HL-60/S4 (cell line): Measurements from ENCODE around the gene ASB15.
"Not testable (repeated sequence)": the region's sequence is repeated elsewhere in the genome, so short reads cannot be mapped to it uniquely, and the experiment has no call there.

Experiments
- in situ Hi-C: fragments of 300-500 bp; cut with MboI; formaldehyde crosslinking; loops from 2 replicates; pipeline ENCODE4 v1.14.3; 2022; ENCODE audit warnings: low sequenced_read_pairs

The ASB15 gene

DNA sequence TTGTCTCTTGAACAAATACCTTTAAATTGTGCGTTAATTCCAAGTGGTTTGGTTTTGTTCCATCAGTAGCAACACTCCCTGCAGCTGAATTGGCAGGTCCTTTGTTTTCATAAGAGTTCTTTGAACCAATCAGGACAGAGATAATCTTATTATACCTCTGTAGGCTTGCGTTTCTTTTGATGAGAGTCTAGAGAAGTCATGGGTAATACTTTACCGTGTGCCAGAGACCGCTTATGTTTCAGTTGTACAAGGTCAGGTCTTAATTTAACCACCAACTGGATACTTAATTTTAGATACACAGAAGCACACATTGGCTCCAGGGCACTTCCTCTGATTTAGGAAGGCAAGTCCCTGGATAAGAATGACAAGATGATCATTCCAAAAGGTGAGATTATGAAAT lies at the start of gene ASB15:
Gene ASB15, plus strand, starts transcription at position 292 of the 400 bp plus-strand sequence. CDS start 12,682 bp downstream, outside the sequence.
- in situ Hi-C loops: no loop called here

DNA sequence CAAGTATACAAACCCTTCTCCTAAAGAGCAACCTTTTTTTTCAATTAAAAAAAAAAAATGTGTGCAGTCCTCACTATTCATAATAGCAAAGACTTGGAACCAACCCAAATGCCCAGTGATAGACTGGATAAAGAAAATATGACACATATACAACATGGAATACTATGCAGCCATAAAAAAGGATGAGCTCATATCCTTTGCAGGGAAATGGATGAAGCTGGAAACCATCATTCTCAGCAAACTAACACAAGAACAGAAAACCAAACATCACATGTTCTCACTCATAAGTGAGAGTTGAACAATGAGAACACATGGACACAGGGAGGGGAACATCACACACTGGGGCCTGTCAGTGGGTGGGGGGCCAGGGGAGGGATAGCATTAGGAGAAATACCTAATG lies 49.5 kb upstream of the ASB15 start:
- in situ Hi-C loops: not testable (repeated sequence)

DNA sequence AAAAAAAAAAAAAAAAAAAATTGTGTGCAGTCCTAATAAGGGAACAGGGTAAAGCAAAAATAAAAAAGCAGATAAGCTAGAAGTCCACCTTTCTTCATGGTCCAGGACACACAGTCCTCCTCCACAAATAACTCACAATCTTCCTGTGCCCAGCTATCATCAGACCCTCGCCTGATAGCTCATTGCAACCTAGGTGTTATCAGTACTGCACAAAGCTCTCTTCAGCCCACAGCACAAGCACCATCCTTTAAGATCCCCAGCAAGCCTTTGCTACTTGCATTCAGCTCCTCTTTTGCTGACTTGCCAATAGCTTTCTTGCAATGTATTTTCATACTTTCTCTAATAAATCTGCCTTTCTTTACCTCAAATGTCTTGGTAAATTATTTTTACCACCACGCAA lies 49.0 kb upstream of the ASB15 start:
- in situ Hi-C loops: no loop called here

DNA sequence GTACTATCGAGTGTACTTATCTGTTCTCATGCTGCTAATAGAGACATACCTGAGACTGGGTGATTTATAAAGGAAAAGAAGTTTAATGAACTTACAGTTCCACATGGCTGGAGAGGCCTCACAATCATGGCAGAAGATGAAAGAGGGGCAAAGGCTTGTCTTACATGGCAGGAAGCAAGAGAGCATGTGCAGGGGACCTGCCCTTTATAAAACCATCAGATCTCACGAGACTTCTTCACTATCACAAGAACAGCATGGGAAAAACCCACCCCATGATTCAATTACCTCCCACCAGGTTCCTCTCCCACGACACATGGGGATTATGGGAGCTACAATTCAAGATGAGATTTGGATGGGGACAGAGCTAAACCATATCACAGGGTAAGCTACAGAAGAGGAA lies 48.5 kb upstream of the ASB15 start:
- in situ Hi-C loops: no loop called here

DNA sequence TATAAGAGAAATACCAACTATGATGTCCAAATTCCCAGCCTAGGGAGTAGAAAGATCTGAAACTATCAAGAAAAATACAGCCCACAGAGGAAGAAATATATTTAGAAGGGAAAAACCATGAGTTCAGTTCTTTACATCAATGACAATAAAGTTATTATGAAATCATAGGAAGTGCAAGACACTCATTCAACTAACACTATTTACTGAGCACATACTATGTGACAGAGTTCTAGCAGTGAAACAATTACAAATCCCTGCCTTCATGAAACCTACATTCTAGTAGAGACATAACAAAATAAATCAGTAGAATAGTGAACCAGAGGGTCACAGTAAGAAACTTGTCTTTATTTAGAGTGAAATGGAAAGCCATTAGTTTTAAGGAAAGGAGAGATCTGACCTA lies 46.1 kb upstream of the ASB15 start:
- in situ Hi-C loops: no loop called here

DNA sequence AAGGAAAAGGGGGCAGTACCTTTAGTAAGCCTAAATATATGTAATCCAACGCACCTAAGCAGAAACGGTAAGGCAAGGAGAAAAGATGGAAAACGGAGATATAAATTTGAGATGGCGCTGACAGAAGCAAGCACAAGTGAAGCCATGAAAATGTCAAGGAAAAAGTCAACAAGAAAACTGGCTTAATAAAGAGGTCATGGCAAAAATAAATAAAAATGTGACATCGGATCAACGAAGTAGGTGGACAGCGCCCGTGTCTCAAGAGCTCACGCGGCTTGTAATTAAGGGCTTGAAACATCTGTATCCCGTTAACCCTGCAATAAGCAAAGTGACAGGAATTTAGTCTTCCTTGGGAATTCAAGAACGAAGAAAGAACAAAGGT lies 44.6 kb upstream of the ASB15 start:
- in situ Hi-C loops: no loop called here

DNA sequence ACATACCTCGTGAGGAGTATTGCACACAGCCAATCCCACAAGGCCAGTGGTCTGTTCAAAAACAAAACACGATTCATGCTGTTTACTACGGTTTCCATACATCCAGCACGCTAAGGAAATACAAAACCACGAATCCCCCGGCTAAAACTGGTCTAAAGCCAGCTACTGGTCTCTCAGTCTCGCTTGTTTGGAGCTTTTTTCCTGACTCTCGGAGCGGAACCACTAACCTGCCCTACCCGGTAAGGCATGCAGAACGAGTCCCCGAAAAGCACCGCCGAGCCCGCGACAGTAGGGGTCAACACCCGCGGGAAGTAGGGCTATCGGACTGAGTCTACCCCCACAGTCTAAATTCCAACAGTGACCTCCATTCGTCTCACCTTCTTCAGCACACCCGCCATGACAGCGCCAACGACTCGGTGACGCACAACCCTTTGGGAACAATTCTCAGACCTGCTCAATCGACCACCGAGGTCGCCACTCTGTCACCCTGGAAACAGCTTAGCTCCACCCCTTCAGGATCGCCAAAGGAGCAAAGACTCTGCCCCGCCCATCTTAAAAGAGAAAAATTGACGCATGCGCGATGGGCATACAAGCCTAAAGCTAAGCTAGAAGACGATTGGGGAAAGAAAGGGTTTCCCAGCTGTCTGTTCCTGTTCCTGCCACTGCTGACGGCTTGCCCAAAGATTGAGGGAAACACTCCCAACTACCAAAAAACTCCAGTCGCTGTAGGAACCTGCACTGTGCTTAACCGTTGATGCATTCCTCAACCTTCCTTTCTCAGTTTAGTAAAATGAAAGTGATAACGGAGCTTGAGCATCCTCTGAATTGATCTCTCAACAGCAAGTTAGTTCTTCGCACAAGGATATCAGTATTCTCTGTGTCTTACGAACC lies 44.0 kb upstream of the ASB15 start, which contains the start of gene NDUFA5:
Gene NDUFA5, minus strand, starts transcription at position 421 of the 891 bp plus-strand sequence. Its CDS starts 23 bp downstream, at position 398.
- in situ Hi-C loops: no loop called here

DNA sequence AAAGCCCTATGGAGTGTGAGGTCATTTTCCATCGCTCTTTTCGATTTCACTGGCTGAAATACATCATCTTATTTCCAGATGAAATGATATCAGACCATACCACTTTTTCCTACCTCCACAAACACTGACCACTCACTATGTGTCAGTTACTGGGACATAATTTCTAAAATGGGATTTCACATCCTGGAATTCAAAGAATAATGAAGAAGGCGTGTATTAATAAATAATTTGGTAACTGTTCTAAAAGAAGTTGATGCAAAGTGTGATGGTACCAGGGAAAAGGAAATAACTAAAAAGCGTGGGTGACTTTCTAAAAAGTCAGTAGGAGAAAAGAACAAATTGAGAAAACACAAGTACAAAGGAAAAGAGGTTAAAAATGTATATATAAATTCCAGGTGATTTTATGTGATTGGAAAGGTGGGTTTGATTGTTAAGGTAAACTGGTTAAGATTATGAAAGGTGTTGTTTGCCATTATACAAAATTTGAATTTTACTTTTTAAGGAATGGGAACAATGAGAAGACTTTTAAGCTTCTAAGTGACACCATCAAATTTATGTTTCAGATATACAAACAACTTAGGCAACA lies 43.2 kb upstream of the ASB15 start:
- in situ Hi-C loops: no loop called here

DNA sequence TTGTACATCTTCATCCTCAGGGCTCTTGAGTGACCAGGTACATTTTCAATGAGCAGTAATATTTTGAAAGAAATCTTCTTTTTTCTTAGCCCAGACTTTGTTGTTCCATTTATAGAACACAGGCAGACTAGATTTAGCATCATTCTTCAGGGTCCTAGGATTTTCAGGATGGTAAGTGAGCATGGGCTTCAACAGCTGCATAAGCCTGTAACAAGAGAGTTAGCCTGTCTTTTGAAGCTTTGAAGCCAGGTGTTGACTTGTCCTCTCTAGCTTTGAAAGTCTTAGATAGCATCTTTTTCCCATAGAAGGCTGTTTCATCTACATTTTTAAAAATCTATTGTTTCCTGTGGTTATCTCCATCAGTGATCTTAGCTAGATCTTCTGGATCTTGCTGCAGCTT lies 39.5 kb upstream of the ASB15 start:
- in situ Hi-C loops: no loop called here

DNA sequence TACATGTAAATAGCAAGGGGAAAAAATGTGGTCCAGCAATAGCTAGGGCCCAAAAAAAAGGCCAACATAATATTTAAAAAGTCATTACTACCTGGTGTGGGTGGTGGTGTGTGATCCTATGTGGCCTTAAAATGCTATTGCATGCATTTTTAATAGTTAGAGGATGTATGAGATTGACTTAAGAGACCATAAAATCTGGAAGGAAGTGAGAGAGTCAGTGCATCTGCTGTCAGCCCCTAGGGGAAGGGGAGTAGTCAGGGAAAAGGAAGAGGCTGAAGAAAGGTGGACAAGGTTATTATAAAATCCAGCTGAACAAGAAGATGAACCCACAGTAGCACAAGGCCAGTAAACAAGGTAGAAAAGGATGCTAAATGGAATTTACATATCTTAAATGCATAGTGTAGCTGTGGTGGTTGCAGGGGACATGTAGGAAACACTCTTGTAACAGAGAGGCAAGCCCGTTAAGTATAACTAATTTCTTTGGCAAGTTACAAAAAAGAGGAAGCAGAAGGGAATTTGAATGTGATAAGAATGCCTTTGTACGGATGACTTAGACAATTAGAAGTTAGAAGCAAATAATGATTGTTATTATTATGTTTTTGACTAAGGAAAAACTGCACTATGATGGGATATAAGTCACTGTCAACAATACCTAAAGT lies 32.1 kb upstream of the ASB15 start:
- in situ Hi-C loops: no loop called here

DNA sequence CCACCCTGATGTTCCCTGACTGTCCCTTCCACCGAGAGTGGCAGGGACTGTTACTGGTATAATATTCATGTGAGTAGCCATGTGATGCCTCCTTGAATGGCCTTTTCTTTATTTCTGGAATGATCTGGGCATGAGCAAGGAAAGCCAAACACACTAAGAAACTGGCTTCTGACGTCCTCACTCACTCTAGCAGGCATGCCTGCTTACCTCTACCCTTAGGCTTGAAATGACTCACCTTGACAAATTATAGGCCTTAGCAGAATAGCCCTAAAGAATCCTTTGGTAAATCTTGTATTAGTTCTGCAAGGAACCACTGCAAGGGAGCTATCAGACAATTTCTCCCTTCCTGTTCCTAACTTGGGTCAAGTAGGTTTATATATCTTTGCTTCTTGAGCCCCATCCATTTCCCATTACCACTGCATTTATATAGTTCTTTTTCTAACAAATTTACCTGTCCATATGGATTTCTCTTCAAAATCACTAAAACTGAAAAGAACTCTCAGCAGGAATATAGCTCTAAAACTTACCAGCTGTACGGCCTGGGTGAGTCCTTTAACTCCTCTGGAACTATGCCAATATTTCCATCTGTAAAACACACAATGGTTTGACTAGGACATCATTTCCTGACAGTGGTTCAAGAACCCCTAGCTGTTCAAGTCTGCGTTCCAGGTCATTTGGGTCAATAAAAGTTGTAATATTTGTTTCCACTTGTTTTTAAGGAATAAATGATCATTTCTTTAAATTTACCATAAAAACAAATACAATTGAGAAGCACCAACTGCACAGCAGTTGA lies 31.0 kb upstream of the ASB15 start:
- in situ Hi-C loops: no loop called here

DNA sequence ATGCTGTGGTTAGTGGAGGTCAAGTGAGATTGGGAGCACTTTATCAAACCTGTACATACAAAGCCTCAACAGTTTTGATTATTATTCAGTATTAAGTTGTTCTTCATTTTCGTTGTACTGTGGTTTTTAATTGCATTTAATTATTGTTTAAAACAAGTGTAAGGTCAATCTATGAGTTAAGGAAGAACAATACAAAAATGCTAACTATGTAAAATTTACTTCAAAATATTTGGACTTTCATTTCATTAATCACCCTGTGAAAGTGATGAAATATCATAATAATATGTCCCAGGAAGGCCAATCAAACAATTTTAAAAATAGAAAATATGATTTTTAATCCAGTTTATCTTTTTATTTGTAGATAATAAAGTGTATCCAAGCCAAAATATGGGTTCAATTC lies 30.4 kb upstream of the ASB15 start:
- in situ Hi-C loops: no loop called here

DNA sequence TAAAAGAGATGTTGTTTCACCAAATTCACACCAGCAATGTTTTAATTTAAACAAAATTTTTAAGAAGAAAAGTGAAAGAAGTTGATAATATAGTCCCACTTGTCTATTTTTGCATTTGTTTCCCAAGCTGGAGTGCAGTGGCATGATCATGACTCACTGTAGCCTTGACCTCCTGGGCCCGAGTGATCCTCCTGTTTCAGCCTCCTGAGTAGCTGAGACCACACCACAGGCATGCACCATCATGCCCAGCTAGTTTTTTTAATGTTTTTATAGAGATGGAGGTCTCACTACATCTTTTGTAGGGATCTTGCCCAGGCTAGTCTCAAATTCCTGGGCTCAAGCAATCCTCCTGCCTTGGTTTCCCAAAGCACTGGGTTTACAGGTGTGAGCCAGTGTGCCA lies 29.9 kb upstream of the ASB15 start:
- in situ Hi-C loops: no loop called here

DNA sequence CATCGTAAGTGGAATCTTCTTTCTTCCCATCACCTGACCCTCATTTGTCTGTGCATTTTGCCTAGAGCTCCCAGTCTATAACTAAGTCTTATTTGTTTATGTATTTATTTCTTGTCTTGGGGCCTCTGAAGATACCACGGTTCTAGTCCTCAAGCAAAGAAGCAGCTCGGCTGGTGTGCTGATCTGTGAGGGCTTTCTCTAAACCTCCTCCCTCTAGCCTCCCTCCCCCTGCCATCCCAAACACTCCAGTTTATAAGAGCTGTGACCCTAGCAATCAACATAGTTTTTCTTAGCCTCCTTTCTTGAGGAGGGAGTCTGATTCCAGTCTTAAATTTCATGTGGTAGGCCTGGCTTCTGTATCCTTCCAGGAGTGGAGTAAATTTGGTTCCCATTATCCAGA lies 28.3 kb upstream of the ASB15 start:
- in situ Hi-C loops: no loop called here

DNA sequence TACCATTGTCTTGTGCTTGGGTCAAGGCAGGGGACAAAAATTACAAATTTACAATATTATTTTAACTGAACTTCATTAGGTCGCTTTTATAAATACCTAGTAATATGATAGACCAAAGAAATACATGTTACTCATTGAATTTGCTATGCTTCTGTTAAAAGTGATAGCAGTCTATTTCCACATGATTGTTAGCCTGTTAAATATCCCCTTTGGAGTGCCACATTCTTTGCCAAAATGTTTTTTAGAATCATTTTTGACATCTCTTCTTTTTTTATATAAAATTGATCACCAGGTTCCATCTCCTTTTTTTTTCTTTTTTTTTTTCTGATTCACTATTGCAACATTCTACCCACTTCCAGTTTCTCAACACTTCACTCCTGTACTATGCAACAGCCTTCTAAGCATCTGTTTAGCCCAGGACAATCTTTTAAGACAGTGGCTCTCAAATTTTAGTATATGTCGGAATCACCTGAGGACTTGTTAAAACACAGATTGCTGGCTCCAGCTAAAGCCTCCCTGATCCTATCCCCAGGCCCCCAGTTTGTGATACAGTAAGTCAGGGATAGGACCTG lies 27.6 kb upstream of the ASB15 start:
- in situ Hi-C loops: no loop called here

DNA sequence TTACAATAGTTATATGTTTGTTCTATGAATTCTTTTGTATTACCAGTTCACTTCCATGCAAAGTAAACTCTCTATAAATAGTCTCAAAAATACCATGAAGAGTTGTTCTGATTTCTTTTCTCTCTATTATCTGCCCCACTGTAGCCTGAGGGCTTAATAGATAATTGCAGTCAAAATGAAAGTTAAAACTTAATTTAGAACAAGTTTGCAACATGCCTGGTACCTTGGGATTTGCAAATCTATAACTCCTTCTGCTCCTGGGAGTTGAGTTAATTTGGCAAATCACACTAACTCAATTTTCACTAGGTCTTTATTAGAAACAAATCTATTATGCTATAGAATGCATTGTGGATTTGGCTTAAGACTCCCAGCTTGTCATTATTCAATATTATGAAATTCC lies 22.2 kb upstream of the ASB15 start:
- in situ Hi-C loops: no loop called here

DNA sequence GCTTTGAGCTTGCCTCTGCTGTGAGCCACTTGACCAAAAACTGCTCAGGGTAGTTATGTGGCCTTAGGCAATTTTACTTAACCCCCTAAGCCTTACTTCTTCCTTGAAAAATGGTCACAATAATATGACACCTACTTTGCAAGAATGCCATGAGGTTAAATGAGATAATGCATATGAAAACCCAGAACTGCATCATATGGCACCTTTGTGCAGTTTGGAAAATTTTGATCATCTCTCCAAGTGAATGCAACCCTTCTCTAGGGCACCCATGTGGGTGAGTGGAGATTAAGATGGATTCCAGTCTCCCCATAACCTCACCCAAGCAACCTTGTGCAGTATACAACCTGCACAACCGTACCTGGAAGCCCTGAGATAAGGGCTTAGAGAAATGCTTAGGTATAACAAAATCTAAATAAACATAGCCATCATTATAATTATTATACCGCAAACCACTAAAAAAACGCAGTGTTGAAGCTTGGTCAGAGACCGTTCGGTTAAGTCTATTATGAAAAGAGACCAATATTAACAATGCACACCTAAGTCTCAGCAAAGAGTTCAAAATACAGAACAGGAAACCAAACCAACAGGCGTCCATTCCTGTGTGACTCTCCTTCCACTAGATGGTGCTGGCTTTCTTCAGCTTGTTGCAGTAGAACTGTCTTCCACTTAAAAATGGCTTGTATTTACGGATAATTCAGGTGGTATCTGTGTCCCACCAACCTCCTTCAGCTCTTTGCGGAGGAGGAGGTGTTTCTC lies 21.0 kb upstream of the ASB15 start:
- in situ Hi-C loops: no loop called here

DNA sequence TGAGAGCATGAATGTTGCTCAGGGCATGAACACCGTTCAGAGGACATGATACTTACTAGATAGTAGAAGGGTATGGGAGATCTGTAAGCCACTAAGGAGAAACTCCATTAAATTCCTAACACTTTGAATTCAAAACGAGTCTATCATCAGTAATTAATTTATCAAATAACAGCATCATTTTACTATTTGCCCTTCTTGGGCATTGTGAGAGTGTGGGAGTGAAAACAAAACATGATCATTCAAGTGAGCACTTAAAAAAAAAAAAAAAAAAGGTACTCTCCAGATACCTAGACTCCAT lies 20.5 kb upstream of the ASB15 start:
- in situ Hi-C loops: no loop called here

DNA sequence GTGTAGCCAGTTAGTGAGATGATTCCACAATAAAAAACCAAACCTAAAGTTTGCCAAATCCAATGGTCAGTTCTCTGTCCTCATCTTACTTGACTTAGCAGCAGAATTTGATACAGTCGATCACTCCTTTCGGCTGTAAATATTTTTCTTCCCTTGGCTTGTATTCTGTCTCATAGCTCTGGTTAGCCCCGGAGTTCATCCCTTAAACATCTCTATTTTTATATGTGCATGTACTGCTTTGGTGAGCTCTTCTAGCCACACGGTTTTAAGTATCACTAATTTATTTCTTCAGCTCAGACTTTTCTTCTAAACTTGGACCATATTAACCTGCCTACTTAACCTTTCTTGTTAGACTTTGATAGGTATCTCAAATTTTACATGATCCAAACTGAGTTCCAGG lies 17.8 kb upstream of the ASB15 start:
- in situ Hi-C loops: no loop called here

DNA sequence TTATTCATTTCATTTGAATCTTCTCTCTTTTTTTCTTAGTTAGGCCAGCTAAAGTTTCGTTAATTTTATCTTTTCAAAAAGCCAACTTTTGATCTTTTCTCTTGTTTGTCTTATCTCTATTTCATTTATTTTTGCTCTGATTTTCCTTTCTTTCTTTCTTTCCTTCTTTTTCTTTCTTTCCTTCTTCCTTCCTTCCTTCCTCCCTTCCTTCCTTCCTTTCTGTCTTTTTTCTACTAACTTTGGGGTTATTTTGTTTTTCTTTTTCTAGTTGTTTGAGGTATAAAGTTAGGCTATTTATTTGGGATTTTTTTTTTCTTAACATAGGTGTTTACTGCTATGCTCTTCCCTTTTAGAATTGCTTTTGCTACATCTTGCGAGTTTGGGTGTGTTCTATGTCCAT lies 13.2 kb upstream of the ASB15 start:
- in situ Hi-C loops: no loop called here
